Measurements from ENCODE around the gene SNRNP27.
"Not testable (repeated sequence)": the region's sequence is repeated elsewhere in the genome, so short reads cannot be mapped to it uniquely, and the experiment has no call there.

Gene SNRNP27

GRCh38 chr2:69946351-69947324 is 52.9 kb downstream of the SNRNP27 start:
- DNase-seq (ENCODE audit: low read depth, low spot score): peak; percentile 10

GRCh38 chr2:69947325-69947931 is 53.7 kb downstream of the SNRNP27 start:
- DNase-seq (ENCODE audit: low read depth, low spot score): no peak

GRCh38 chr2:69948032-69948962 is 54.5 kb downstream of the SNRNP27 start:
- no peak for DNase-seq (ENCODE audit: low read depth, low spot score)

- no peak for DNase-seq (ENCODE audit: low read depth, low spot score)
Measured at GRCh38 chr2:69948963-69949645, 55.3 kb downstream of the SNRNP27 start.

GRCh38 chr2:69950241-69950640 is 56.5 kb downstream of the SNRNP27 start:
- DNase-seq (ENCODE audit: low read depth, low spot score): no peak

- not testable (repeated sequence) for DNase-seq (ENCODE audit: low read depth, low spot score)
Measured at GRCh38 chr2:69950671-69951070, 56.9 kb downstream of the SNRNP27 start.

GRCh38 chr2:69952336-69953115 is 58.8 kb downstream of the SNRNP27 start:
- no peak for DNase-seq (ENCODE audit: low read depth, low spot score)

- no peak for DNase-seq (ENCODE audit: low read depth, low spot score)
Measured at GRCh38 chr2:69954084-69954483, 60.3 kb downstream of the SNRNP27 start.
